ENCODE measurements around the gene PDZD4. TPM values are rescaled to one million over a fixed set of nuclear protein-coding genes. Genes with fewer than 3 reads are reported as not detected.

Gene PDZD4
- polyA plus RNA-seq, 1 donor (not counting 4 experiments of a cell fraction or from before 2014, with no cell fraction given): 0.05 TPM

DNA sequence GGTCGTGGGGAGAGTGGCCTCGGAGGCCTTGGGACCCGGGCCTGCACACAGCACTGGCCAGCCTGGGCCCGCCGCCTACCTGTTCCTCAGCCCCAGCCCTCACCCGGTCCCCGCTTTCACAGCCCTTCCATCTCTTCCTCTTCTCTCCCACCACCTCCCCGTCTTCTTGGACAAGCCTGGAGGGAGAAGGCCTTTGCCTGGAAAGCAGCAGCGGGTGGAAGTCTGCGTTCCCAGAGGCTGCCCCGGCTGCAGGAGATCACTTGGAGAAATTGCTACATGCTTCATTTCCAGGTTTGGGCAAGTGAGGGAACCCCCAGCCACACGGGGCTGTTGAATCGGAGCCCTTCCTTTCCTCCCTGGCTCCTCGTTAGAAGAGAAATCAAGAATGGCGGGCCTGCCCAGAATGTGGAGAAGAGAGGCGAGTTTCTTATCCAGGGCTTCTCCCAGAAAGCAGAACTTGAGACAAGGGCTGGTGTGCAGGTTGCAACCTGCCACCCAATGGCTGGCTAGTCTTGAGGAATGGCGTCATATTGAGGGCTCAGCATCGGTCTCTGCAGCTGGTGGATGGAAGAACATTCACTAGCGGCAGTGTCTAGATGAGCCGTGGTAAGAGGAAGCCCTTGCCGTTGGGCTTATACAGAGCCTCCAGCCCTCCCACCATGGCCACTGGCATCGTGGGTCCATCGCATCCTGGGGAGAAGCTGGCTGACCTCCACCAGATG is 1.2 kb upstream of the PDZD4 start:
- FAIRE-seq (no peak), DNase-seq (ENCODE audit: low read depth, low spot score) (no peak)
- Histone ChIP-seq H3K9ac (ENCODE audit: control insufficient read depth, extremely low read depth, insufficient read depth, low read length) (no peak overlapping the region), H3K9me1 (ENCODE audit: control insufficient read depth, extremely low read depth, insufficient read depth, low read length) (no peaks in the 10 kb centered on the region), H3K36me3 (ENCODE audit: control insufficient read depth in 2 of 2, extremely low read depth in 1 of 2, insufficient read depth in 2 of 2, low read length in 2 of 2) (no peaks in the 10 kb centered on the region), H3K9me3 (ENCODE audit: control insufficient read depth, low read depth, low read length) (no peaks in the 10 kb centered on the region), H3K79me2 (ENCODE audit: control insufficient read depth, insufficient read depth, low read length) (no peaks in the 10 kb centered on the region), H2AFZ (ENCODE audit: control insufficient read depth, low read length) (no peak overlapping the region), H3K4me2 (ENCODE audit: control insufficient read depth, extremely low read depth, insufficient read depth, low read depth, low read length) (no peak overlapping the region), H4K20me1 (ENCODE audit: control insufficient read depth, extremely low read depth, insufficient read depth, low read length) (no peaks in the 10 kb centered on the region), H3K27me3 (ENCODE audit: control insufficient read depth, extremely low read depth, insufficient read depth, low read length) (peaks cover 46% of the 10 kb centered on the region), H3K4me1 (ENCODE audit: control insufficient read depth, extremely low read depth, insufficient read depth, low read length) (no peaks in the 10 kb centered on the region), H3K4me3 (ENCODE audit: control insufficient read depth in 2 of 3, extremely low read depth in 1 of 3, insufficient read depth in 2 of 3, low read depth in 1 of 3, low read length in 3 of 3) (no peak overlapping the region), H3K27ac (ENCODE audit: control insufficient read depth, insufficient read depth, low read length) (no peak overlapping the region)
- dilution Hi-C loops (cut with MboI; ENCODE audit: extremely low pct_ligation_motif_present, low sequenced_read_pairs): no loop called here
- TF ChIP-seq EZH2 (IDR thresholded peaks at IDR 0.05; ENCODE audit: low read length): peak; percentile 55
- TF ChIP-seq, protein P1, sequence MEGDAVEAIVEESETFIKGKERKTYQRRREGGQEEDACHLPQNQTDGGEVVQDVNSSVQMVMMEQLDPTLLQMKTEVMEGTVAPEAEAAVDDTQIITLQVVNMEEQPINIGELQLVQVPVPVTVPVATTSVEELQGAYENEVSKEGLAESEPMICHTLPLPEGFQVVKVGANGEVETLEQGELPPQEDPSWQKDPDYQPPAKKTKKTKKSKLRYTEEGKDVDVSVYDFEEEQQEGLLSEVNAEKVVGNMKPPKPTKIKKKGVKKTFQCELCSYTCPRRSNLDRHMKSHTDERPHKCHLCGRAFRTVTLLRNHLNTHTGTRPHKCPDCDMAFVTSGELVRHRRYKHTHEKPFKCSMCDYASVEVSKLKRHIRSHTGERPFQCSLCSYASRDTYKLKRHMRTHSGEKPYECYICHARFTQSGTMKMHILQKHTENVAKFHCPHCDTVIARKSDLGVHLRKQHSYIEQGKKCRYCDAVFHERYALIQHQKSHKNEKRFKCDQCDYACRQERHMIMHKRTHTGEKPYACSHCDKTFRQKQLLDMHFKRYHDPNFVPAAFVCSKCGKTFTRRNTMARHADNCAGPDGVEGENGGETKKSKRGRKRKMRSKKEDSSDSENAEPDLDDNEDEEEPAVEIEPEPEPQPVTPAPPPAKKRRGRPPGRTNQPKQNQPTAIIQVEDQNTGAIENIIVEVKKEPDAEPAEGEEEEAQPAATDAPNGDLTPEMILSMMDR (optimal IDR thresholded peaks at IDR 0.05 in 1 of 3, IDR thresholded peaks at IDR 0.05 in 1 of 3, conservative IDR thresholded peaks at IDR 0.05 in 1 of 3; ENCODE audit: extremely low read depth in 1 of 3, insufficient read depth in 2 of 3, low read length in 3 of 3): no peak

- dilution Hi-C loops (cut with MboI; ENCODE audit: extremely low pct_ligation_motif_present, low sequenced_read_pairs): no loop called here
- Histone ChIP-seq H3K27ac (ENCODE audit: control insufficient read depth, insufficient read depth, low read length) (no peak overlapping the region), H2AFZ (ENCODE audit: control insufficient read depth, low read length) (no peak overlapping the region), H3K36me3 (ENCODE audit: control insufficient read depth in 2 of 2, extremely low read depth in 1 of 2, insufficient read depth in 2 of 2, low read length in 2 of 2) (no peaks in the 10 kb centered on the region), H3K9me3 (ENCODE audit: control insufficient read depth, low read depth, low read length) (no peaks in the 10 kb centered on the region), H3K4me2 (ENCODE audit: control insufficient read depth, extremely low read depth, insufficient read depth, low read depth, low read length) (no peak overlapping the region), H3K27me3 (ENCODE audit: control insufficient read depth, extremely low read depth, insufficient read depth, low read length) (peaks cover 46% of the 10 kb centered on the region), H3K9me1 (ENCODE audit: control insufficient read depth, extremely low read depth, insufficient read depth, low read length) (no peaks in the 10 kb centered on the region), H3K4me1 (ENCODE audit: control insufficient read depth, extremely low read depth, insufficient read depth, low read length) (no peaks in the 10 kb centered on the region), H3K79me2 (ENCODE audit: control insufficient read depth, insufficient read depth, low read length) (no peaks in the 10 kb centered on the region), H3K4me3 (ENCODE audit: control insufficient read depth in 2 of 3, extremely low read depth in 1 of 3, insufficient read depth in 2 of 3, low read depth in 1 of 3, low read length in 3 of 3) (no peak overlapping the region), H3K9ac (ENCODE audit: control insufficient read depth, extremely low read depth, insufficient read depth, low read length) (no peak overlapping the region), H4K20me1 (ENCODE audit: control insufficient read depth, extremely low read depth, insufficient read depth, low read length) (no peaks in the 10 kb centered on the region)
- FAIRE-seq: no peak
- TF ChIP-seq EZH2 (IDR thresholded peaks at IDR 0.05; ENCODE audit: low read length): peak; percentile 77
- TF ChIP-seq, protein P1 (optimal IDR thresholded peaks at IDR 0.05 in 1 of 3, IDR thresholded peaks at IDR 0.05 in 1 of 3, conservative IDR thresholded peaks at IDR 0.05 in 1 of 3; ENCODE audit: extremely low read depth in 1 of 3, insufficient read depth in 2 of 3, low read length in 3 of 3): no peak
- DNase-seq (ENCODE audit: low read depth, low spot score): no peak
Observed at GRCh38 chrX:153830640-153831428, 490 bp upstream of the PDZD4 start.

Measured in keratinocyte (primary cell).